Panc1 (cell line): ENCODE results near the gene CDK14.

ENCODE experiments used
- POLR2AphosphoS5 ChIP-seq: IDR thresholded peaks from 2 replicates; pipeline ENCODE4 v1.6.1; 2012; ENCODE audit warnings: mild to moderate bottlenecking, low read depth, low read length, moderate library complexity
- TF ChIP-seq, protein P1 (sequence below), 2 experiments: IDR thresholded peaks; 2 replicates each; pipeline ENCODE4 v1.6.1; 2011 to 2012; ENCODE audit warnings: low read depth in 2 of 2, control low read depth in 1 of 2, low read length in 1 of 2, mild to moderate bottlenecking in 1 of 2, moderate library complexity in 1 of 2; ENCODE audit not compliant: insufficient read depth in 1 of 2
- TF ChIP-seq, protein P2 (sequence below): fragments of 450-650 bp; IDR thresholded peaks from 2 replicates; pipeline ENCODE4 v1.5.1; 2017; ENCODE audit warnings: mild to moderate bottlenecking

DNA sequence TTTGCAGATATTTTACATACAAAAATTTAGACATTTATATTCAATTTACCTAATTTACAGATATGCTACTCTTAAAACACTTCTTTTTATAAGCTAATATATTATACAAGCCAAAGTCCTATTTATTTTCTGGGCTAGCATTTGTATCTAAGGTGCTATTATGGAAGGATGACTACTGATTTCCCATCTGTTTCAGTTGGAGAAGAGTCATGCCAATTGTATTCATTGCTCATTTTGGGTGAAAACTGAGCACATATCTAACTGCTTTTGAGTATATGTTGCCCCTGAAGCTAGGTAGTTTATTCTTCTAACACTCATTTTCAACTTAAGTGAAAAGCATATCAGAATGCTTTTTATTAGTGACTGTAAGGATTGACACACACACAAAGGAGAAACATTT is 172.9 kb downstream of the CDK14 start:
- TF ChIP-seq POLR2AphosphoS5: no peak
- TF ChIP-seq, protein P1, sequence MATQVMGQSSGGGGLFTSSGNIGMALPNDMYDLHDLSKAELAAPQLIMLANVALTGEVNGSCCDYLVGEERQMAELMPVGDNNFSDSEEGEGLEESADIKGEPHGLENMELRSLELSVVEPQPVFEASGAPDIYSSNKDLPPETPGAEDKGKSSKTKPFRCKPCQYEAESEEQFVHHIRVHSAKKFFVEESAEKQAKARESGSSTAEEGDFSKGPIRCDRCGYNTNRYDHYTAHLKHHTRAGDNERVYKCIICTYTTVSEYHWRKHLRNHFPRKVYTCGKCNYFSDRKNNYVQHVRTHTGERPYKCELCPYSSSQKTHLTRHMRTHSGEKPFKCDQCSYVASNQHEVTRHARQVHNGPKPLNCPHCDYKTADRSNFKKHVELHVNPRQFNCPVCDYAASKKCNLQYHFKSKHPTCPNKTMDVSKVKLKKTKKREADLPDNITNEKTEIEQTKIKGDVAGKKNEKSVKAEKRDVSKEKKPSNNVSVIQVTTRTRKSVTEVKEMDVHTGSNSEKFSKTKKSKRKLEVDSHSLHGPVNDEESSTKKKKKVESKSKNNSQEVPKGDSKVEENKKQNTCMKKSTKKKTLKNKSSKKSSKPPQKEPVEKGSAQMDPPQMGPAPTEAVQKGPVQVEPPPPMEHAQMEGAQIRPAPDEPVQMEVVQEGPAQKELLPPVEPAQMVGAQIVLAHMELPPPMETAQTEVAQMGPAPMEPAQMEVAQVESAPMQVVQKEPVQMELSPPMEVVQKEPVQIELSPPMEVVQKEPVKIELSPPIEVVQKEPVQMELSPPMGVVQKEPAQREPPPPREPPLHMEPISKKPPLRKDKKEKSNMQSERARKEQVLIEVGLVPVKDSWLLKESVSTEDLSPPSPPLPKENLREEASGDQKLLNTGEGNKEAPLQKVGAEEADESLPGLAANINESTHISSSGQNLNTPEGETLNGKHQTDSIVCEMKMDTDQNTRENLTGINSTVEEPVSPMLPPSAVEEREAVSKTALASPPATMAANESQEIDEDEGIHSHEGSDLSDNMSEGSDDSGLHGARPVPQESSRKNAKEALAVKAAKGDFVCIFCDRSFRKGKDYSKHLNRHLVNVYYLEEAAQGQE (IDR thresholded peaks at IDR 0.05; ENCODE audit: insufficient read depth in 1 of 2, low read depth in 2 of 2, low read length in 1 of 2): no peak
- TF ChIP-seq, protein P2, sequence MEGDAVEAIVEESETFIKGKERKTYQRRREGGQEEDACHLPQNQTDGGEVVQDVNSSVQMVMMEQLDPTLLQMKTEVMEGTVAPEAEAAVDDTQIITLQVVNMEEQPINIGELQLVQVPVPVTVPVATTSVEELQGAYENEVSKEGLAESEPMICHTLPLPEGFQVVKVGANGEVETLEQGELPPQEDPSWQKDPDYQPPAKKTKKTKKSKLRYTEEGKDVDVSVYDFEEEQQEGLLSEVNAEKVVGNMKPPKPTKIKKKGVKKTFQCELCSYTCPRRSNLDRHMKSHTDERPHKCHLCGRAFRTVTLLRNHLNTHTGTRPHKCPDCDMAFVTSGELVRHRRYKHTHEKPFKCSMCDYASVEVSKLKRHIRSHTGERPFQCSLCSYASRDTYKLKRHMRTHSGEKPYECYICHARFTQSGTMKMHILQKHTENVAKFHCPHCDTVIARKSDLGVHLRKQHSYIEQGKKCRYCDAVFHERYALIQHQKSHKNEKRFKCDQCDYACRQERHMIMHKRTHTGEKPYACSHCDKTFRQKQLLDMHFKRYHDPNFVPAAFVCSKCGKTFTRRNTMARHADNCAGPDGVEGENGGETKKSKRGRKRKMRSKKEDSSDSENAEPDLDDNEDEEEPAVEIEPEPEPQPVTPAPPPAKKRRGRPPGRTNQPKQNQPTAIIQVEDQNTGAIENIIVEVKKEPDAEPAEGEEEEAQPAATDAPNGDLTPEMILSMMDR: no peak
